Measurements from ENCODE around the gene VDR.

- TF ChIP-seq CTCF (IDR thresholded peaks at IDR 0.05) (no peak), POLR2A (IDR thresholded peaks at IDR 0.05) (no peak)
Measured at GRCh38 chr12:47884501-47884900, 20.3 kb downstream of the VDR start.

Measured in transverse colon (tissue), 3 donors.